SK-N-SH treated with all-trans-retinoic acid at 6 μM for 48 hours (cell line): ENCODE results near the gene INTS6L.

Experiments used
- ATAC-seq: fragments of 200-7000 bp; cut with Tn5 transposase; 3 replicates; pipeline ENCODE4 v1.9.1; 2020; ENCODE audit warnings: mild to moderate bottlenecking, moderate library complexity
- BACH2 ChIP-seq: fragments of 250-450 bp; sonication (Bioruptor Pico); IDR thresholded peaks from 2 replicates; pipeline ENCODE4 v1.9.0; 2021; ENCODE audit warnings: mild to moderate bottlenecking, borderline replicate concordance
- CSDC2 ChIP-seq: fragments of 250-450 bp; sonication (Bioruptor Pico); IDR thresholded peaks from 2 replicates; pipeline ENCODE4 v1.5.0; 2020; ENCODE audit warnings: mild to moderate bottlenecking, moderate library complexity
- ESRRG ChIP-seq: fragments of 250-450 bp; sonication (Bioruptor Pico); IDR thresholded peaks from 2 replicates; pipeline ENCODE4 v1.6.1; 2021; ENCODE audit warnings: mild to moderate bottlenecking
- GLIS3 ChIP-seq: fragments of 250-450 bp; sonication (Bioruptor Pico); IDR thresholded peaks from 2 replicates; pipeline ENCODE4 v1.5.0; 2020; ENCODE audit warnings: mild to moderate bottlenecking, moderate library complexity
- ISL1 ChIP-seq: fragments of 250-450 bp; sonication (Bioruptor Pico); IDR thresholded peaks from 2 replicates; pipeline ENCODE4 v2.1.2; 2022; ENCODE audit warnings: mild to moderate bottlenecking, moderate library complexity
- PPARA ChIP-seq: fragments of 250-450 bp; sonication (Bioruptor Pico); IDR thresholded peaks from 2 replicates; pipeline ENCODE4 v1.5.0; 2020; ENCODE audit warnings: mild to moderate bottlenecking, borderline replicate concordance
- RARB ChIP-seq: fragments of 250-450 bp; sonication (Bioruptor Pico); IDR thresholded peaks from 2 replicates; pipeline ENCODE4 v1.8.0; 2021; ENCODE audit warnings: mild to moderate bottlenecking, moderate library complexity
- SNAI2 ChIP-seq: fragments of 250-450 bp; sonication (Bioruptor Pico); IDR thresholded peaks from 2 replicates; pipeline ENCODE4 v1.5.0; 2020; ENCODE audit warnings: mild to moderate bottlenecking, moderate library complexity
- TCF4 ChIP-seq: fragments of 250-450 bp; sonication (Bioruptor Pico); IDR thresholded peaks from 2 replicates; pipeline ENCODE4 v1.8.0; 2021; ENCODE audit warnings: mild to moderate bottlenecking, moderate library complexity, borderline replicate concordance
- TOX ChIP-seq: fragments of 250-450 bp; sonication (Bioruptor Pico); IDR thresholded peaks from 2 replicates; pipeline ENCODE4 v1.8.0; 2021; ENCODE audit warnings: mild to moderate bottlenecking, moderate library complexity, borderline replicate concordance
- ZFP3 ChIP-seq: fragments of 250-450 bp; sonication (Bioruptor Pico); IDR thresholded peaks from 2 replicates; pipeline ENCODE4 v1.5.0; 2020; ENCODE audit warnings: mild to moderate bottlenecking, moderate library complexity
- ZFP30 ChIP-seq: fragments of 450-650 bp; formaldehyde crosslinking; IDR thresholded peaks from 2 replicates; pipeline ENCODE4 v1.5.0; 2022; ENCODE audit warnings: mild to moderate bottlenecking, moderate library complexity
- ZNF565 ChIP-seq: fragments of 450-650 bp; formaldehyde crosslinking; conservative IDR thresholded peaks from 2 replicates; pipeline ENCODE4 v1.5.0; 2020; ENCODE audit warnings: low read depth, mild to moderate bottlenecking, moderate library complexity
- ZNF8 ChIP-seq: fragments of 450-650 bp; formaldehyde crosslinking; IDR thresholded peaks from 2 replicates; pipeline ENCODE4 v1.5.0; 2020; ENCODE audit warnings: mild to moderate bottlenecking, moderate library complexity
- TF ChIP-seq, protein P1 (sequence below): fragments of 250-450 bp; sonication (Bioruptor Pico); IDR thresholded peaks from 2 replicates; pipeline ENCODE4 v1.5.0; 2020; ENCODE audit warnings: mild to moderate bottlenecking, moderate library complexity
- TF ChIP-seq, protein P2 (sequence below): fragments of 250-450 bp; sonication (Bioruptor Pico); IDR thresholded peaks from 2 replicates; pipeline ENCODE4 v1.5.1; 2020; ENCODE audit warnings: low read depth, mild to moderate bottlenecking, moderate library complexity
- TF ChIP-seq, protein P3 (sequence below): fragments of 250-450 bp; sonication (Bioruptor Pico); IDR thresholded peaks from 2 replicates; pipeline ENCODE4 v1.8.0; 2020; ENCODE audit warnings: mild to moderate bottlenecking, moderate library complexity, borderline replicate concordance
- TF ChIP-seq, protein P4 (sequence below): fragments of 250-450 bp; sonication (Bioruptor Pico); IDR thresholded peaks from 2 replicates; pipeline ENCODE4 v1.8.0; 2021; ENCODE audit warnings: low read depth, mild to moderate bottlenecking, moderate library complexity, borderline replicate concordance
- TF ChIP-seq, protein P5 (sequence below): fragments of 250-450 bp; sonication (Bioruptor Pico); IDR thresholded peaks from 2 replicates; pipeline ENCODE4 v1.5.1; 2021; ENCODE audit warnings: mild to moderate bottlenecking, moderate library complexity

INTS6L gene

DNA sequence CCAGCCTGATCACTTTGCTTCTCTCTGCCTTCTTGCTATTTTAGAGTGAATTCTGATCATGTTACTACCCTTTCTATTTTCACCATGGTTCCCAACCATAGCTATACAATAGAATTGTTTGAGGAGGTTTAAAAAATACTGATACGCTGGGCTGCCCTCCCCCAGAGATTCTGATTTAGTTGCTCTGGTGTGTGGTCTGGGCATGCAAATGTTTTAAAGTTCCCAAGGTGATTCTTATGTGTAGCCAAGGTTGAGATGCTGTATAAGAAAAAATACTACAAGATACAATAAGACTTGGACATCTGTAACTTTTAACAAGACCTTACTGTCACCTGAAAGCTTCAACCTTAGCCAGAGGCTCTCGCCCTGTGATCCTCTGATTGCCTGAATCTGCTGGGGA, 22.2 kb upstream of the INTS6L start:
- ATAC-seq = no peak
- no peak for TF ChIP-seq ESRRG (CRISPR knock-in tag)

DNA sequence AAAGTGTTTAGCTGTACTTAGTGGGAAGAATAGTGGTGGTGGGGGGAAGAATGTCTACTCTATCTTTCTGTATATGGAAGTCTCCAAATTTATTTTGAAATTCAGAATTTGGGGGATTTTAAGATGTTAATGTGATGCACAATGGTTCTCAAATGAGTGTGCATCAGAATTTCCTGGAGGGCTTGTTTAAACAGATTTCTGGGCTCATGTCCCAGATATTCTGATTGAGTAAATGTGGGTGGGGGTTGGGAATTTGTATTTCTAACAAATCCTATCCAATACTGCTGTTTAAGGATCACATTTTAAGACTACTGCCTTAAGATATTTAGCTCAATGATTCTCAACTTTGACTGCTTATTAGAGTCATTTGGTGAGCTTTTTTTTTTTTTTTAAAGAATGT, 15.1 kb upstream of the INTS6L start:
- no peak for ATAC-seq
- TF ChIP-seq BACH2 (CRISPR knock-in tag) = no peak
- TF ChIP-seq ZNF8 (CRISPR knock-in tag) = no peak

DNA sequence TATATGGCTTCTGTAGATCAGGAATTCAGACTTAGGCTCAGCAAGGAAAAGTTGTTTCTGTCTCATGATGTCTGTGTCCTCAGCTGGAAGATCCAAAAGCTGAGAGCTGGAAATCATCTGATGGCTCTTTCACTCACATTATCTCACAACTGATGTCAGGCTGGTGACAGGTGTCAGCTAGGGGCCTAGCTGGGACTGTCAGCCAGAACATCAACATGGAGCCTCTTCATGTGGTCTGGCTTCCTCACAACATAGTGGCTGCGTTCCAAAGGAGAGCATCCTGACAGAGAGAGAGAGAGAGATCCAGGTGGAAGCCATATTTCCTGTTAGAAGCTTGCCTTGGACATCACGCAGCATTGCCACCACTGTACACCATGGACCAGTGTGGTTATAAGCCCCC, 10.6 kb upstream of the INTS6L start:
- TF ChIP-seq, protein P1, sequence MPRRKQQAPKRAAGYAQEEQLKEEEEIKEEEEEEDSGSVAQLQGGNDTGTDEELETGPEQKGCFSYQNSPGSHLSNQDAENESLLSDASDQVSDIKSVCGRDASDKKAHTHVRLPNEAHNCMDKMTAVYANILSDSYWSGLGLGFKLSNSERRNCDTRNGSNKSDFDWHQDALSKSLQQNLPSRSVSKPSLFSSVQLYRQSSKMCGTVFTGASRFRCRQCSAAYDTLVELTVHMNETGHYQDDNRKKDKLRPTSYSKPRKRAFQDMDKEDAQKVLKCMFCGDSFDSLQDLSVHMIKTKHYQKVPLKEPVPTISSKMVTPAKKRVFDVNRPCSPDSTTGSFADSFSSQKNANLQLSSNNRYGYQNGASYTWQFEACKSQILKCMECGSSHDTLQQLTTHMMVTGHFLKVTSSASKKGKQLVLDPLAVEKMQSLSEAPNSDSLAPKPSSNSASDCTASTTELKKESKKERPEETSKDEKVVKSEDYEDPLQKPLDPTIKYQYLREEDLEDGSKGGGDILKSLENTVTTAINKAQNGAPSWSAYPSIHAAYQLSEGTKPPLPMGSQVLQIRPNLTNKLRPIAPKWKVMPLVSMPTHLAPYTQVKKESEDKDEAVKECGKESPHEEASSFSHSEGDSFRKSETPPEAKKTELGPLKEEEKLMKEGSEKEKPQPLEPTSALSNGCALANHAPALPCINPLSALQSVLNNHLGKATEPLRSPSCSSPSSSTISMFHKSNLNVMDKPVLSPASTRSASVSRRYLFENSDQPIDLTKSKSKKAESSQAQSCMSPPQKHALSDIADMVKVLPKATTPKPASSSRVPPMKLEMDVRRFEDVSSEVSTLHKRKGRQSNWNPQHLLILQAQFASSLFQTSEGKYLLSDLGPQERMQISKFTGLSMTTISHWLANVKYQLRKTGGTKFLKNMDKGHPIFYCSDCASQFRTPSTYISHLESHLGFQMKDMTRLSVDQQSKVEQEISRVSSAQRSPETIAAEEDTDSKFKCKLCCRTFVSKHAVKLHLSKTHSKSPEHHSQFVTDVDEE (CRISPR knock-in tag) = no peak
- TF ChIP-seq ZNF565 (no peak), TCF4 (CRISPR knock-in tag) (no peak), CSDC2 (CRISPR knock-in tag) (no peak), RARB (CRISPR knock-in tag) (no peak), ESRRG (CRISPR knock-in tag) (no peak), BACH2 (CRISPR knock-in tag) (no peak), GLIS3 (CRISPR knock-in tag) (no peak), PPARA (CRISPR knock-in tag) (no peak), ZFP3 (CRISPR knock-in tag) (no peak)
- TF ChIP-seq, protein P2, sequence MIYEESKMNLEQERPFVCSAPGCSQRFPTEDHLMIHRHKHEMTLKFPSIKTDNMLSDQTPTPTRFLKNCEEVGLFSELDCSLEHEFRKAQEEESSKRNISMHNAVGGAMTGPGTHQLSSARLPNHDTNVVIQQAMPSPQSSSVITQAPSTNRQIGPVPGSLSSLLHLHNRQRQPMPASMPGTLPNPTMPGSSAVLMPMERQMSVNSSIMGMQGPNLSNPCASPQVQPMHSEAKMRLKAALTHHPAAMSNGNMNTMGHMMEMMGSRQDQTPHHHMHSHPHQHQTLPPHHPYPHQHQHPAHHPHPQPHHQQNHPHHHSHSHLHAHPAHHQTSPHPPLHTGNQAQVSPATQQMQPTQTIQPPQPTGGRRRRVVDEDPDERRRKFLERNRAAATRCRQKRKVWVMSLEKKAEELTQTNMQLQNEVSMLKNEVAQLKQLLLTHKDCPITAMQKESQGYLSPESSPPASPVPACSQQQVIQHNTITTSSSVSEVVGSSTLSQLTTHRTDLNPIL (CRISPR knock-in tag) = no peak
- TF ChIP-seq, protein P3, sequence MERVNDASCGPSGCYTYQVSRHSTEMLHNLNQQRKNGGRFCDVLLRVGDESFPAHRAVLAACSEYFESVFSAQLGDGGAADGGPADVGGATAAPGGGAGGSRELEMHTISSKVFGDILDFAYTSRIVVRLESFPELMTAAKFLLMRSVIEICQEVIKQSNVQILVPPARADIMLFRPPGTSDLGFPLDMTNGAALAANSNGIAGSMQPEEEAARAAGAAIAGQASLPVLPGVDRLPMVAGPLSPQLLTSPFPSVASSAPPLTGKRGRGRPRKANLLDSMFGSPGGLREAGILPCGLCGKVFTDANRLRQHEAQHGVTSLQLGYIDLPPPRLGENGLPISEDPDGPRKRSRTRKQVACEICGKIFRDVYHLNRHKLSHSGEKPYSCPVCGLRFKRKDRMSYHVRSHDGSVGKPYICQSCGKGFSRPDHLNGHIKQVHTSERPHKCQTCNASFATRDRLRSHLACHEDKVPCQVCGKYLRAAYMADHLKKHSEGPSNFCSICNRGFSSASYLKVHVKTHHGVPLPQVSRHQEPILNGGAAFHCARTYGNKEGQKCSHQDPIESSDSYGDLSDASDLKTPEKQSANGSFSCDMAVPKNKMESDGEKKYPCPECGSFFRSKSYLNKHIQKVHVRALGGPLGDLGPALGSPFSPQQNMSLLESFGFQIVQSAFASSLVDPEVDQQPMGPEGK = no peak
- TF ChIP-seq, protein P4, sequence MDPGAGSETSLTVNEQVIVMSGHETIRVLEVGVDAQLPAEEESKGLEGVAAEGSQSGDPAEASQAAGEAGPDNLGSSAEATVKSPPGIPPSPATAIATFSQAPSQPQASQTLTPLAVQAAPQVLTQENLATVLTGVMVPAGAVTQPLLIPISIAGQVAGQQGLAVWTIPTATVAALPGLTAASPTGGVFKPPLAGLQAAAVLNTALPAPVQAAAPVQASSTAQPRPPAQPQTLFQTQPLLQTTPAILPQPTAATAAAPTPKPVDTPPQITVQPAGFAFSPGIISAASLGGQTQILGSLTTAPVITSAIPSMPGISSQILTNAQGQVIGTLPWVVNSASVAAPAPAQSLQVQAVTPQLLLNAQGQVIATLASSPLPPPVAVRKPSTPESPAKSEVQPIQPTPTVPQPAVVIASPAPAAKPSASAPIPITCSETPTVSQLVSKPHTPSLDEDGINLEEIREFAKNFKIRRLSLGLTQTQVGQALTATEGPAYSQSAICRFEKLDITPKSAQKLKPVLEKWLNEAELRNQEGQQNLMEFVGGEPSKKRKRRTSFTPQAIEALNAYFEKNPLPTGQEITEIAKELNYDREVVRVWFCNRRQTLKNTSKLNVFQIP = no peak
- TF ChIP-seq, protein P5, sequence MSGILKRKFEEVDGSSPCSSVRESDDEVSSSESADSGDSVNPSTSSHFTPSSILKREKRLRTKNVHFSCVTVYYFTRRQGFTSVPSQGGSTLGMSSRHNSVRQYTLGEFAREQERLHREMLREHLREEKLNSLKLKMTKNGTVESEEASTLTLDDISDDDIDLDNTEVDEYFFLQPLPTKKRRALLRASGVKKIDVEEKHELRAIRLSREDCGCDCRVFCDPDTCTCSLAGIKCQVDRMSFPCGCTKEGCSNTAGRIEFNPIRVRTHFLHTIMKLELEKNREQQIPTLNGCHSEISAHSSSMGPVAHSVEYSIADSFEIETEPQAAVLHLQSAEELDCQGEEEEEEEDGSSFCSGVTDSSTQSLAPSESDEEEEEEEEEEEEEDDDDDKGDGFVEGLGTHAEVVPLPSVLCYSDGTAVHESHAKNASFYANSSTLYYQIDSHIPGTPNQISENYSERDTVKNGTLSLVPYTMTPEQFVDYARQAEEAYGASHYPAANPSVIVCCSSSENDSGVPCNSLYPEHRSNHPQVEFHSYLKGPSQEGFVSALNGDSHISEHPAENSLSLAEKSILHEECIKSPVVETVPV (CRISPR knock-in tag) = no peak
- TF ChIP-seq, all 23 proteins: peak for 0
- no peak for ATAC-seq

DNA sequence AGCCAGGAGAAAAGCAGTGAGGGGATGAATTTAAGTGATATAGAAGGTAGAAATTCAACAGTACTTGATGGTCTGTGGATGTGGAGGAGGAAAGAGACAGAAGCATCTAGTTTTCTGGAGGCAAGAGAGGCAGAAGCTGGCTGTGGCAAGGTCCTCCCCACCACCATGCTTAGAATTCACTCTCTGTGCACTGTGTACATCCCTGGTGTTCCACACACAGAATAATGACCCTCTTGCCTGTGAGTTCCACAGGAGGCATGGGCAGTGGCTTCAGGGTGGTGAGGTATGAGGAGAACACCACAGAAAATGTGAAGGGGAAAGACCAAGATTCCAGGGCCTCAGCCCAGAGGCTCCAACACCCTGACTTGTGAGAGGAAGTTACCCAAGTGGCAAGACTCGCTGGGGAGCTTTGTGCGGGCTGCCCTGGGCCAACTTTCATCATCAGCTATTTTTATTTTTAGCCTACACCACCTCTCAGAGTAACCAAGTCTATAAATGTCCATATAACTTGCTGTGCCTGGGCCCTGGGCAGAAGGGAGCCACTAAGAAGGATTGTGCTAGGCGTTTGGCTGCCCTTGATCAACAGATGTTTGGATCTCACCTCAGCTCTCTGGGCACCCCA, 7.8 kb upstream of the INTS6L start:
- ATAC-seq = no peak
- no peak for TF ChIP-seq SNAI2 (CRISPR knock-in tag)
- no peak for TF ChIP-seq ISL1 (CRISPR knock-in tag)
- no peak for TF ChIP-seq ZNF565
- TF ChIP-seq, protein P5 (CRISPR knock-in tag) = no peak
- no peak for TF ChIP-seq TCF4 (CRISPR knock-in tag)
- TF ChIP-seq, protein P3 = no peak
- TF ChIP-seq ZFP3 (CRISPR knock-in tag) = no peak
- no peak for TF ChIP-seq TOX (CRISPR knock-in tag)
- TF ChIP-seq ESRRG (CRISPR knock-in tag) = no peak
- TF ChIP-seq PPARA (CRISPR knock-in tag) = no peak
- TF ChIP-seq RARB (CRISPR knock-in tag) = no peak
- TF ChIP-seq BACH2 (CRISPR knock-in tag) = no peak
- TF ChIP-seq ZFP30 (CRISPR knock-in tag) = no peak
- TF ChIP-seq GLIS3 (CRISPR knock-in tag) = no peak
